ENCODE measurements around the gene GRAMD4. TPM values are rescaled to one million over a fixed set of nuclear protein-coding genes. Genes with fewer than 3 reads are reported as not detected.
A peak's percentile ranks its signal among the peaks of the same experiment; 100 is the strongest.

Gene GRAMD4
- total and polyA plus RNA-seq, 10 of the 15 experiments (the other 5 are each of a cell fraction or from before 2014, with no cell fraction given) = 0.21 to 45.5 (median 10.6) TPM

GRCh38 chr22:46587061-46587460 is 33.1 kb upstream of the GRAMD4 start (continued):
- no peak for TF ChIP-seq PAX8 (IDR thresholded peaks at IDR 0.05)

- Histone ChIP-seq H2AFZ (ENCODE audit: control insufficient read depth, low read depth, low read length) (peak overlapping the region; percentile 50), H3K9me3 (replicated peaks; ENCODE audit: control insufficient read depth, insufficient read depth, low read length) (no peaks in the 10 kb centered on the region), H4K20me1 (ENCODE audit: control insufficient read depth, insufficient read depth) (no peaks in the 10 kb centered on the region), H3K4me1 (ENCODE audit: control insufficient read depth, insufficient read depth, low read length) (peaks cover 52% of the 10 kb centered on the region), H3K36me3 (ENCODE audit: control insufficient read depth in 2 of 2, insufficient read depth in 2 of 2, low read length in 1 of 2) (no peaks in the 10 kb centered on the region; a peak in 1 of 4 replicates), H3K9ac (ENCODE audit: control insufficient read depth, insufficient read depth, low read length) (peak overlapping the region; percentile 49; the same call in 1 of the 2 replicates), H3K4me3 (peak overlapping the region; percentile 65), H3K79me2 (ENCODE audit: control insufficient read depth, insufficient read depth, low read length) (peaks cover 5% of the 10 kb centered on the region), H3K4me2 (ENCODE audit: control insufficient read depth, insufficient read depth) (peak overlapping the region; percentile 94), H3K27ac (ENCODE audit: control insufficient read depth, insufficient read depth) (peak overlapping the region; percentile 78), H3K27me3 (replicated peaks in 1 of 2; ENCODE audit: control insufficient read depth in 2 of 2, insufficient read depth in 2 of 2, low read length in 1 of 2) (no peaks in the 10 kb centered on the region)
- ChIA-PET SMC1A (ENCODE audit: uncharacterized antibody, unreplicated experiment) (interaction anchor here (0.9 to 2.4 kb wide), 5 partner anchors 12 to 183 kb away, joined by 3 to 13 read pairs (median 3); no protein-coding TSS in a partner anchor), RAD21 (ENCODE audit: unreplicated experiment) (interaction anchor here (0.7 to 3.4 kb wide), 5 partner anchors 10 to 186 kb away, joined by 3 to 13 read pairs (median 4); partner anchors contain the start of gene TBC1D22A), POLR2A (interaction anchor here (1.5 to 1.6 kb wide), 2 partner anchors 25 to 27 kb away, joined by 5 to 7 read pairs; no protein-coding TSS in a partner anchor), CTCF (interaction anchor here (0.9 to 1.5 kb wide), 3 partner anchors 15 to 24 kb away, joined by 3 to 10 read pairs (median 6); no protein-coding TSS in a partner anchor)
- ATAC-seq = peak; percentile 79
- FAIRE-seq = peak; percentile 73
- DNase-seq (ENCODE audit: low read depth, low spot score) = peak; percentile 35
- TSS peak; percentile 62 for BruUV-seq (replicated peaks)
- intact Hi-C loops (cut with micrococcal nuclease; ENCODE audit: unreplicated experiment) (loop anchor here (2.0 to 5.0 kb wide), 2 partner anchors 17 to 150 kb away; partner anchors contain the start of gene CERK), in situ Hi-C loops (cut with MboI) (no loop called here)
- WGBS (ENCODE audit: insufficient coverage, insufficient replicate concordance, low lambda C conversion rate, missing lambda C conversion rate) = 4% methylated on average over 21 of the region's 21 CpGs
- TF ChIP-seq TCF12 (IDR thresholded peaks at IDR 0.05; ENCODE audit: low read depth, low read length) = peak; percentile 98
- TF ChIP-seq HDGF (IDR thresholded peaks at IDR 0.05) = peak; percentile 39
- no peak for TF ChIP-seq HDAC6 (IDR thresholded peaks at IDR 0.05; ENCODE audit: unreplicated experiment)
- peak; percentile 46; the same call in 1 of the 2 replicates for TF ChIP-seq BCL11A (IDR thresholded peaks at IDR 0.05; ENCODE audit: low read depth, low read length)
- peak; percentile 64 for TF ChIP-seq GATAD2B (conservative IDR thresholded peaks at IDR 0.05; ENCODE audit: low read depth)
- TF ChIP-seq NKRF (conservative IDR thresholded peaks at IDR 0.05) = 0 out of 2 replicates have a peak, but pooled peaks have one; percentile 13
- TF ChIP-seq NR2F1 (conservative IDR thresholded peaks at IDR 0.05) = peak; percentile 69
- no peak for TF ChIP-seq USF2 (IDR thresholded peaks at IDR 0.05; ENCODE audit: borderline replicate concordance, low read depth, low read length)
- peak; percentile 88 for TF ChIP-seq DPF2 (IDR thresholded peaks at IDR 0.05)
- TF ChIP-seq RELA (IDR thresholded peaks at IDR 0.05; ENCODE audit: borderline replicate concordance, partially characterized antibody) = no peak
- TF ChIP-seq CHD2 (IDR thresholded peaks at IDR 0.05; ENCODE audit: borderline replicate concordance, low read depth, low read length) = peak; percentile 61; the same call in 1 of the 2 replicates
- no peak for TF ChIP-seq ZNF217 (IDR thresholded peaks at IDR 0.05)
- peak; percentile 62; the same call in 1 of the 2 replicates for TF ChIP-seq PAX5 (IDR thresholded peaks at IDR 0.05; ENCODE audit: borderline replicate concordance, low read depth, low read length)
- TF ChIP-seq ZNF274 (IDR thresholded peaks at IDR 0.05; ENCODE audit: insufficient read depth, insufficient read length) = no peak
- no peak; a peak in 1 of 4 replicates for TF ChIP-seq IKZF2 (IDR thresholded peaks at IDR 0.05)
- no peak; the same call in none of the 2 replicates for TF ChIP-seq IKZF1 (conservative IDR thresholded peaks at IDR 0.05)
- TF ChIP-seq ZNF207 (IDR thresholded peaks at IDR 0.05; ENCODE audit: borderline replicate concordance) = no peak
- peak; percentile 14; the same call in 1 of the 2 replicates for TF ChIP-seq BMI1 (IDR thresholded peaks at IDR 0.05; ENCODE audit: borderline replicate concordance)
- no peak for TF ChIP-seq ZSCAN29 (IDR thresholded peaks at IDR 0.05)
Observed at GRCh38 chr22:46587492-46588278, 32.5 kb upstream of the GRAMD4 start.
